Body of pancreas (tissue), 4 donors: Measurements from ENCODE around the gene UNC80.

ENCODE experiments used
- POLR2A ChIP-seq, 3 donors: fragments of 450-650 bp; IDR thresholded peaks; one replicate each; pipeline ENCODE4 v1.6.1; 2016; ENCODE audit warnings: antibody characterized with exemption in 3 of 3, mild to moderate bottlenecking in 2 of 3
- TF ChIP-seq, protein P1 (sequence below), 7 experiments: fragments of 450-650 bp in 4 of 7; fragments of 200-600 bp in 3 of 7; sonication (generic) in 3 of 7; IDR thresholded peaks; one replicate each; pipeline ENCODE4 v1.5.1; 2016 to 2019; ENCODE audit warnings: antibody characterized with exemption in 7 of 7

DNA sequence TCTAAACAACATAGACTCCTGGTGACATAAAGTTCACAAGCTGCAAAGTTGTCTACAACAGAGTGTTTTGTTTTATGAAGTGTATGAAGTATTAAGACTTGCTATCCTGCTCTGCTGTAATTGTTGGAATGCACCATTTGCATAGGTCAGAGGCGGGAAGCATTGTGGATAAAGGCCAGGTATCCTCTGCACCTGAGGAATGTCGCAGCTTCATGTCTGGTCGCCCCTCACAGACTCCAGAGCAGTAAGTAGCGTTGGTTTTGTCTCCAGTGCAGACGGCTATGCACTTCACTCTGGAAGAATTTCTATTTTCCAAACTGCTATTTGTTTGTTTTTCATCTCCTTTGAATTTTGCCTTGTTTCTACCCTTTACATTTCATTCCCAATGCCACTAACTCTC lies 63.1 kb downstream of the UNC80 start:
- TF ChIP-seq, protein P1, sequence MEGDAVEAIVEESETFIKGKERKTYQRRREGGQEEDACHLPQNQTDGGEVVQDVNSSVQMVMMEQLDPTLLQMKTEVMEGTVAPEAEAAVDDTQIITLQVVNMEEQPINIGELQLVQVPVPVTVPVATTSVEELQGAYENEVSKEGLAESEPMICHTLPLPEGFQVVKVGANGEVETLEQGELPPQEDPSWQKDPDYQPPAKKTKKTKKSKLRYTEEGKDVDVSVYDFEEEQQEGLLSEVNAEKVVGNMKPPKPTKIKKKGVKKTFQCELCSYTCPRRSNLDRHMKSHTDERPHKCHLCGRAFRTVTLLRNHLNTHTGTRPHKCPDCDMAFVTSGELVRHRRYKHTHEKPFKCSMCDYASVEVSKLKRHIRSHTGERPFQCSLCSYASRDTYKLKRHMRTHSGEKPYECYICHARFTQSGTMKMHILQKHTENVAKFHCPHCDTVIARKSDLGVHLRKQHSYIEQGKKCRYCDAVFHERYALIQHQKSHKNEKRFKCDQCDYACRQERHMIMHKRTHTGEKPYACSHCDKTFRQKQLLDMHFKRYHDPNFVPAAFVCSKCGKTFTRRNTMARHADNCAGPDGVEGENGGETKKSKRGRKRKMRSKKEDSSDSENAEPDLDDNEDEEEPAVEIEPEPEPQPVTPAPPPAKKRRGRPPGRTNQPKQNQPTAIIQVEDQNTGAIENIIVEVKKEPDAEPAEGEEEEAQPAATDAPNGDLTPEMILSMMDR (IDR thresholded peaks at IDR 0.05) = no peak
- TF ChIP-seq POLR2A (IDR thresholded peaks at IDR 0.05) = no peak
